Fibroblast of villous mesenchyme (primary cell): ENCODE data around the gene SYNJ1. TPM values are rescaled to one million over a fixed set of nuclear protein-coding genes. Genes with fewer than 3 reads are reported as not detected.

Experiments used
- total RNA-seq: library from RNA; depleted of rRNA; stranded (reverse); fragments of >200 nt; gene quantifications from 2 replicates; pipeline ENCODE4 v1.2.3, GENCODE V29; 2012

Gene SYNJ1
- total RNA-seq, 1 donor, result 7.3 TPM

Other genes starting within 250 kb of the SYNJ1 start
- 0.32 TPM in 1 of 2 replicates, not detected in the other for gene TCP10L, start 142.5 kb downstream of the SYNJ1 start, total RNA-seq
- gene CFAP298, start 115.6 kb downstream of the SYNJ1 start, total RNA-seq, result 12.6 and 20.3 TPM in 2 replicates
- 28.0 and 35.8 TPM in 2 replicates for gene PAXBP1, start 43.7 kb upstream of the SYNJ1 start, total RNA-seq